HepG2 (cell line): ENCODE results near the gene IL36A. TPM values are rescaled to one million over a fixed set of nuclear protein-coding genes. Genes with fewer than 3 reads are reported as not detected.
A peak's percentile ranks its signal among the peaks of the same experiment; 100 is the strongest.

Source experiments
- ATAC-seq: fragments of 200-7000 bp; cut with Tn5 transposase; 3 replicates; pipeline ENCODE4 v1.9.1; 2020; ENCODE audit warnings: mild to moderate bottlenecking, moderate library complexity
- BruUV-seq: library from RNA; stranded (reverse); fragments of 400-500 nt; replicated peaks from 2 replicates; lab custom pipeline; 2021; lab: Mats Ljungman, UMichigan
- CTCF ChIA-PET: fragments of 300-600 bp; formaldehyde crosslinking; extraction: SDS; loops from one replicate; lab custom pipeline; 2021; ENCODE audit warnings: low total read pairs, inconsistent platforms, low intra/inter-chr PET ratio; lab: Yijun Ruan, JAX
- POLR2A ChIA-PET: fragments of 350-600 bp; sonication (Branson Sonifier 250); formaldehyde crosslinking; loops from one replicate; lab custom pipeline; 2020; ENCODE audit warnings: antibody characterized with exemption, inconsistent platforms; lab: Yijun Ruan, JAX
- DNase-seq: peaks from one replicate; pipeline ENCODE4 v3.0.0-alpha.2; 2015; ENCODE audit warnings: low spot score
- FAIRE-seq: peaks from 3 replicates; lab custom pipeline; 2011; peaks lifted over from hg19 to GRCh38; lab: Jason Lieb, UNC
- H2AFZ ChIP-seq: one replicate; pipeline ENCODE4 v1.6.1; 2011; ENCODE audit warnings: low read length, inconsistent platforms
- H3K27ac ChIP-seq: fragments of 300-600 bp; 3 replicates; pipeline ENCODE4 v1.8.0; 2011; ENCODE audit warnings: mixed run types, mild to moderate bottlenecking, mixed read lengths, low read length, inconsistent platforms; ENCODE audit not compliant: insufficient read depth; ENCODE audit errors: extremely low read length
- H3K27me3 ChIP-seq, 2 experiments: fragments of 200-600 bp in 1 of 2; 2 replicates in 1 of 2; 3 replicates in 1 of 2; pipeline versions ENCODE4 v1.6.0 to v1.8.0; 2011; ENCODE audit warnings: low read length in 2 of 2, mild to moderate bottlenecking in 2 of 2, moderate library complexity in 2 of 2, inconsistent platforms in 1 of 2; ENCODE audit not compliant: insufficient read depth in 2 of 2, control insufficient read depth in 1 of 2
- H3K36me3 ChIP-seq, 2 experiments: fragments of 200-600 bp in 1 of 2; replicated peaks in 1 of 2; 2 replicates in 1 of 2; 3 replicates in 1 of 2; pipeline versions ENCODE4 v1.5.1 to v1.8.0; 2011; ENCODE audit warnings: low read length in 2 of 2, inconsistent platforms in 1 of 2; ENCODE audit not compliant: insufficient read depth in 2 of 2, control insufficient read depth in 1 of 2
- H3K4me1 ChIP-seq: 2 replicates; pipeline ENCODE4 v1.5.1; 2012; ENCODE audit warnings: low read length, inconsistent platforms; ENCODE audit not compliant: insufficient read depth
- H3K4me2 ChIP-seq: 2 replicates; pipeline ENCODE4 v1.6.0; 2011; ENCODE audit warnings: low read depth, low read length, inconsistent platforms
- H3K4me3 ChIP-seq, 3 experiments: fragments of 200-600 bp in 1 of 3; sonication (generic), shearing (Covaris generic) in 1 of 3; replicated peaks in 1 of 3; 2 replicates each; pipeline ENCODE4 v1.5.1; 2011 to 2016; ENCODE audit warnings: low read length in 3 of 3, inconsistent platforms in 2 of 3, low read depth in 2 of 3, mild to moderate bottlenecking in 2 of 3, control low read depth in 1 of 3, mixed read lengths in 1 of 3; ENCODE audit not compliant: insufficient read depth in 1 of 3
- H3K79me2 ChIP-seq: one replicate; pipeline ENCODE4 v1.6.1; 2011; ENCODE audit warnings: low read length, inconsistent platforms; ENCODE audit not compliant: insufficient read depth
- H3K9ac ChIP-seq: 2 replicates; pipeline ENCODE4 v1.6.0; 2011; ENCODE audit warnings: mild to moderate bottlenecking, low read depth, low read length, inconsistent platforms; ENCODE audit not compliant: insufficient read depth
- H3K9me3 ChIP-seq: 2 replicates; pipeline ENCODE4 v1.5.1; 2012; ENCODE audit warnings: mild to moderate bottlenecking, low read length
- H4K20me1 ChIP-seq: 2 replicates; pipeline ENCODE4 v1.6.0; 2011; ENCODE audit warnings: inconsistent platforms, mild to moderate bottlenecking, low read length, moderate library complexity; ENCODE audit not compliant: insufficient read depth
- ATF2 ChIP-seq: sonication (generic); formaldehyde crosslinking; IDR thresholded peaks from 2 replicates; pipeline ENCODE4 v1.4.0; 2020; ENCODE audit warnings: missing genetic modification reagents
- MAFK ChIP-seq, 2 experiments: IDR thresholded peaks in 1 of 2; conservative IDR thresholded peaks in 1 of 2; 2 replicates each; pipeline ENCODE4 v1.6.1; 2011; ENCODE audit warnings: improper control_type of control experiment in 2 of 2, low read length in 2 of 2
- ZNF317 ChIP-seq: sonication (generic); formaldehyde crosslinking; IDR thresholded peaks from 2 replicates; pipeline ENCODE4 v1.5.0; 2020; ENCODE audit warnings: mild to moderate bottlenecking, missing genetic modification reagents
- ZNF362 ChIP-seq: sonication (generic); formaldehyde crosslinking; IDR thresholded peaks from 2 replicates; pipeline ENCODE4 v1.4.0; 2020; ENCODE audit warnings: missing genetic modification reagents, mild to moderate bottlenecking, borderline replicate concordance
- ZNF605 ChIP-seq: sonication (generic); formaldehyde crosslinking; IDR thresholded peaks from 2 replicates; pipeline ENCODE4 v1.8.0; 2022; ENCODE audit warnings: mild to moderate bottlenecking, missing genetic modification reagents
- ZNF891 ChIP-seq: sonication (generic); formaldehyde crosslinking; IDR thresholded peaks from 2 replicates; pipeline ENCODE4 v1.5.0; 2020; ENCODE audit warnings: mild to moderate bottlenecking, missing genetic modification reagents
- ZSCAN9 ChIP-seq: IDR thresholded peaks from 2 replicates; pipeline ENCODE4 v1.6.1; 2016; ENCODE audit warnings: borderline replicate concordance
- WGBS: methylation state at CpG from one replicate; pipeline ENCODE4 v1.1.6; 2017; ENCODE audit warnings: low lambda C conversion rate; 5-methylcytosine and 5-hydroxymethylcytosine counted together
- in situ Hi-C: cut with HindIII; loops from 2 replicates; pipeline ENCODE4 v1.10.0; 2017; ENCODE audit warnings: low pct_unique_long_range_greater_than_20kb; ENCODE audit not compliant: extremely low pct_ligation_motif_present
- intact Hi-C: fragments of 100-400 bp; cut with micrococcal nuclease; formaldehyde crosslinking; loops from one replicate; pipeline ENCODE4 v1.10.0; 2022; ENCODE audit not compliant: unreplicated experiment
- polyA plus RNA-seq, 8 experiments: library from polyadenylated mRNA; depleted of rRNA in 3 of 8; stranded (reverse) in 7 of 8; unstranded in 1 of 8; fragments of >200 nt; fragmentation: Illumina TruSeq in 4 of 8; extraction: Trizol in 4 of 8; gene quantifications; 2 replicates each; pipeline versions ENCODE4 v1.2.1 to v1.2.3, GENCODE V29; 2011 to 2016; ENCODE audit warnings: low read depth in 4 of 8, missing spikeins in 1 of 8, mixed read lengths in 1 of 8; ENCODE audit not compliant: insufficient read depth in 1 of 8
- total RNA-seq, 5 experiments: library from RNA; depleted of rRNA; stranded (reverse); fragments of >200 nt; fragmentation: Illumina TruSeq; extraction: Trizol; gene quantifications; 2 replicates each; pipeline ENCODE4 v1.2.3, GENCODE V29; 2016; ENCODE audit warnings: low read depth in 1 of 5

IL36A gene
- total and polyA plus RNA-seq, 2 of the 13 experiments (the other 11 are each of a cell fraction or from before 2014, with no cell fraction given) = not detected

GRCh38 chr2:112997151-112997550, 8.1 kb upstream of the IL36A start:
- ChIA-PET POLR2A (no interaction called here), CTCF (no interaction called here)
- H3K4me3 ChIP-seq = no peak overlapping the region
- H3K27me3 ChIP-seq = no peaks in the 10 kb centered on the region; a peak in 1 of 5 replicates
- H2AFZ ChIP-seq = no peak overlapping the region
- intact Hi-C loops = no loop called here
- TF ChIP-seq ATF2 (CRISPR knock-in tag) (no peak), ZNF362 (CRISPR knock-in tag) (no peak)
- BruUV-seq = no TSS peak
- no peak overlapping the region for H3K9ac ChIP-seq
- no peaks in the 10 kb centered on the region for H4K20me1 ChIP-seq
- 0% methylated on average over 1 of the region's 1 CpG for WGBS
- H3K4me1 ChIP-seq = peaks cover 14% of the 10 kb centered on the region
- no peak overlapping the region for H3K4me2 ChIP-seq
- H3K36me3 ChIP-seq = no peaks in the 10 kb centered on the region
- no peak for DNase-seq
- FAIRE-seq = no peak
- in situ Hi-C loops = no loop called here
- no peak overlapping the region for H3K27ac ChIP-seq
- H3K9me3 ChIP-seq = peaks cover 22% of the 10 kb centered on the region
- no peak for ATAC-seq
- H3K79me2 ChIP-seq = no peaks in the 10 kb centered on the region

- ATAC-seq = no peak
- H2AFZ ChIP-seq = no peak overlapping the region
- TF ChIP-seq ZSCAN9 (no peak), ZNF891 (CRISPR knock-in tag) (no peak), ZNF605 (CRISPR knock-in tag) (no peak), ZNF317 (CRISPR knock-in tag) (peak; percentile 99), MAFK (conservative IDR thresholded peaks at IDR 0.05 in 1 of 2, IDR thresholded peaks at IDR 0.05 in 1 of 2; ENCODE audit: low read length in 2 of 2) (no peak)
- TF ChIP-seq, all 625 proteins: peak for 1
- no TSS peak for BruUV-seq
- DNase-seq (no peak), FAIRE-seq (no peak)
- Histone ChIP-seq H3K36me3 (no peaks in the 10 kb centered on the region), H3K79me2 (no peaks in the 10 kb centered on the region), H3K9me3 (peaks cover 22% of the 10 kb centered on the region), H3K4me2 (no peak overlapping the region), H3K27ac (no peak overlapping the region), H3K27me3 (peaks cover 0 to 3% of the 10 kb centered on the region in 2 experiments; a peak in 3 of 5 replicates), H3K4me3 (no peak overlapping the region), H4K20me1 (no peaks in the 10 kb centered on the region), H3K9ac (no peak overlapping the region), H3K4me1 (no peaks in the 10 kb centered on the region)
- CTCF ChIA-PET = no interaction called here
- in situ Hi-C loops (no loop called here), intact Hi-C loops (no loop called here)
- POLR2A ChIA-PET = no interaction called here
- 0% methylated on average over 1 of the region's 1 CpG for whole genome bisulfite sequencing
These were observed 4.8 kb upstream of the IL36A start for GRCh38 chr2:113000436-113000835.
